LNCAP (cell line): ENCODE results near the gene FEZ2.

Source experiments
- CTCF ChIP-seq: fragments of 450-650 bp; IDR thresholded peaks from 2 replicates; pipeline ENCODE4 v1.5.1; 2017; ENCODE audit warnings: mild to moderate bottlenecking

FEZ2 gene

GRCh38 chr2:36605273-36605672, 7.3 kb upstream of the FEZ2 start:
- no peak for TF ChIP-seq CTCF

GRCh38 chr2:36597003-36597531, 901 bp downstream of the FEZ2 start:
- no peak for TF ChIP-seq CTCF

GRCh38 chr2:36596397-36596796, 1.6 kb downstream of the FEZ2 start:
- no peak for TF ChIP-seq CTCF

- no peak for TF ChIP-seq CTCF
These were observed 3.1 kb downstream of the FEZ2 start for GRCh38 chr2:36594849-36595248.

DNA sequence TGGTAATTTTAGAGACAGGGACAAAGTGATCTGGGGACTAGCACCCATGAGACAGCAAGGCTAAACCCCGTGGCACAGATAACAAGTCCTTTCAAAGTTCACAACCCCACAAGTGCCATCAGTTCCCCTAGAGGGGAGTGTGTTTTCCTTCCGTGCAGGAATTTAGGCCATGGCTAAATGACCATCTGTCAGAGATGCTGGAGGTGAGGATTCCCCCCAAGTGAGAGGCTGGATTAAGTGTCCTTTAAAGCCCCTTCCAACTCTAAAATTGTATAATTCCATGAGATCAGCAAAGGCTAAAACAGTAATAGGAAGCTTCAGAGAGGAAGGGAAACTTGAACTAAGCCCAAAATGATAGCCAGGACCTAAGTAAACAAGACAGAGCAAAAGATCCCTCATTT, 8.7 kb downstream of the FEZ2 start:
- no peak for TF ChIP-seq CTCF

DNA sequence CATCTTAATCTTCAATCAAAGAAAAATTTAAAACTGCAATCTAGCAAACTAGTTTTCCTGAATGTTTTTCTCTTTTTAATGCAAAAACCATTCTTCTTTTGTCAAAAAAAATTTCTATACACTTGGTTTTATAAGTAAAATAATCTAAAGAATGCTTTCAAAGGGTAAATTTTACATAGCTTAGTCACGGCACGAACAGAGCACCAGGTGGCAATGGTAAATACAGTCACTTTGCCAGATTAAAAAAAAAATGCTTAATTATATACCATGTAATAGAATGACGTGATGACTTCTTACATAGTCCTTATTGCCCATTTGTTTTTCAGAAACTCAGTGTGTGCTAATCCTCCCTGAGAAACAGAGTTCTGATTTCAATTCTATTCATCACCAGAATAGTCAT, 10.4 kb downstream of the FEZ2 start:
- TF ChIP-seq CTCF = no peak

DNA sequence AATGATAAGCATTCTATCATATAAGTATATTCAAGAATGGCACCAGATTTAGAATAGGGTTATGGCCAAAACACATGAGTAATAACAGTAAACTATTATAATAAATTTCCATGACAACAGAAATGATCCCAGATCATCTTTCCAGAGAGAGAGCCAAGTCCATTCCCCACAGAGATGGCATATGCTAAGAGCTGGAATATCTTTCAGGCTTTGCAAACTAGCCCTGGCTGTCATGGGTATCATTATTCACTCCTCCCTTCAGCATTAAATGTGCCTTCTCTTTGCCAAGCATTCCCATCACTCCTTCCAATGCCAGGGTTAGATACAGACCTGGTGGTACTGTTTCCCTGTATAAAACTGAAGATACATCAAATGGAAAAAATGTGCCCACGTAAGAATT, 10.9 kb downstream of the FEZ2 start:
- no peak for TF ChIP-seq CTCF

DNA sequence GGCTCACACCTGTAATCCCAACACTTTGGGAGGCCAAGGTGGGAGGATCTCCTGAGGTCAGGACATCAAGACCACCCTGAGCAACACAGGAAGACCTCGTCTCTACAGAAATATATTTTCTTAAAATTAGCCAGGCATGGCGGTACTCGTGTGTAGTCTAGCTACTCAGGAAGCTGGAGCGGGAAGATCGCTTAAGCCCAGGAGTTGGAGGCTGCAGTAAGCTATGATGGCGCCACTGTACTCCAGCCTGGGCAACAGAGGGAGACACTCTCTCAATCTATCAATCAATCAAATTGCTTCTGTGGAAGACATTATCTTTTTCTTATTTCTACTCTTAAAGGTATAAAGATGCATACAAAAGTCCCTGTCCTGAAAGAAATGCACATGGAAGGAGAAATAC, 11.3 kb downstream of the FEZ2 start:
- TF ChIP-seq CTCF = no peak
